HG02870 (cell line): Measurements from ENCODE around the gene EPM2AIP1.
"Not testable (repeated sequence)": the region's sequence is repeated elsewhere in the genome, so short reads cannot be mapped to it uniquely, and the experiment has no call there.

Source experiments
- ATAC-seq: cut with Tn5 transposase; IDR thresholded peaks from one replicate; pipeline ENCODE4 v1.9.1; 2021; ENCODE audit warnings: mild to moderate bottlenecking, moderate library complexity; ENCODE audit not compliant: unreplicated experiment

EPM2AIP1 gene

DNA sequence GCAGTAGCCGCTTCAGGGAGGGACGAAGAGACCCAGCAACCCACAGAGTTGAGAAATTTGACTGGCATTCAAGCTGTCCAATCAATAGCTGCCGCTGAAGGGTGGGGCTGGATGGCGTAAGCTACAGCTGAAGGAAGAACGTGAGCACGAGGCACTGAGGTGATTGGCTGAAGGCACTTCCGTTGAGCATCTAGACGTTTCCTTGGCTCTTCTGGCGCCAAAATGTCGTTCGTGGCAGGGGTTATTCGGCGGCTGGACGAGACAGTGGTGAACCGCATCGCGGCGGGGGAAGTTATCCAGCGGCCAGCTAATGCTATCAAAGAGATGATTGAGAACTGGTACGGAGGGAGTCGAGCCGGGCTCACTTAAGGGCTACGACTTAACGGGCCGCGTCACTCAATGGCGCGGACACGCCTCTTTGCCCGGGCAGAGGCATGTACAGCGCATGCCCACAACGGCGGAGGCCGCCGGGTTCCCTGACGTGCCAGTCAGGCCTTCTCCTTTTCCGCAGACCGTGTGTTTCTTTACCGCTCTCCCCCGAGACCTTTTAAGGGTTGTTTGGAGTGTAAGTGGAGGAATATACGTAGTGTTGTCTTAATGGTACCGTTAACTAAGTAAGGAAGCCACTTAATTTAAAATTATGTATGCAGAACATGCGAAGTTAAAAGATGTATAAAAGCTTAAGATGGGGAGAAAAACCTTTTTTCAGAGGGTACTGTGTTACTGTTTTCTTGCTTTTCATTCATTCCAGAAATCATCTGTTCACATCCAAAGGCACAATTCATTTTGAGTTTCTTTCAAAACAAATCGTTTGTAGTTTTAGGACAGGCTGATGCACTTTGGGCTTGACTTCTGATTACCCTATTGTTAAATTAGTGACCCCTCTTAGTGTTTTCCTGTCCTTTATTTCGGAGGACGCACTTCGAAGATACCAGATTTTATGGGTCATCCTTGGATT lies 674 bp upstream of the EPM2AIP1 start, which contains the start of gene MLH1:
Gene MLH1, plus strand, starts transcription at position 193 of the 958 bp plus-strand sequence. Its CDS starts 30 bp downstream, at position 223.
- peak; percentile 91 for ATAC-seq

DNA sequence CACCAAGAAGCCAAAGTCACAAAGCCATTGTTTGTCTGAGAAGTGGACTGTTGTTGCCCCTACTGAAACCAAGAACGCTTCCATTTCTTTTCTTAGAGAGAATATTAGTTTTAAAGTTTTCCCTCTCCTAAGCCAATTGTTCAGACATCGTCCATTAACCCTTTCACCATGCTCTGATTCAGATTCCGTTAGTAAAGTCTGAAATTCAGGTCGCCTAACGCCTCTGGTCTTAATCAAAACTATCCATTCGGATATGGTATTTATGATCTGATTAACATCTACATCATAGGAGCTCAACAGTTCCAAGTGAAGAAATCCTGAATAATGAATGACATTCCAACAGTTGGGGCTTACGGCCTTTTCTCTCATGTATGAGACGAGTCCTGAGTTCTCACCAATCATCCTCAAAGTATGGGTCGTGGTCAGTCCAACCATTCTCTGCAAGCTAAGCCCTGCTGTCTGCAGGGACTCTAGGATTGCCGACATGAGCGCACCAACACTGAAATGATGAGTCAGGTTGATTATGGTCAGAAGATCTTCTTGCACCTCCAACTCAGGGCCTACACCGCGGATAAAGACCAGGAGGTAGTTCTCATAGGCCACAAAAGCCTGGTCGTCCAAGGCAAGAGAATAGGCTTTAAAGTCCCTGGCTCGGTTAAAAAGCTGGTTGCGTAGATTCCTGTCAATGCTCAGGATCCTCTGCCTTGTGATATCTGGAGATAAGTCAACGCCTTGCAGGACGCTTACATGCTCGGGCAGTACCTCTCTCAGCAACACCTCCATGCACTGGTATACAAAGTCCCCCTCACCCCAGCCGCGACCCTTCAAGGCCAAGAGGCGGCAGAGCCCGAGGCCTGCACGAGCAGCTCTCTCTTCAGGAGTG lies 767 bp downstream of the EPM2AIP1 start:
- no peak for ATAC-seq

DNA sequence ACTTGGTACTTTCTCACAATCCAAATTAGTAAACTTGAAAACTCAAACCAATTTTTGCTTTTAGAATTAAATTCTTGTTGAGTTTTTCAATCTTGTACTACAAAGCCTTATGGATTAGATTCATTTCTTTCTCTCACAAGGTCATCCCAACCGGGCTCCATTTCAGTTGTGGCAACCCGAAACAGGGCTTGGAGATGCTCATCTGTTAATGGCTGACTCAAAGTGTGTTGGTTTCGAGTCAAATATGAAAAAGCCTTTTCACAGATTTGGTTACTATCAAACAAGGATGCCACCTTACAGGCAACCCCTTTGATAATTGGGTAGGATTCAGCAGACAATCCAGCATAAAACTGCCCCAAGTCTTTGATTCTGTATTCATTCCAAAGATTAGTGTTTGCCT lies 1.8 kb downstream of the EPM2AIP1 start:
- no peak for ATAC-seq

DNA sequence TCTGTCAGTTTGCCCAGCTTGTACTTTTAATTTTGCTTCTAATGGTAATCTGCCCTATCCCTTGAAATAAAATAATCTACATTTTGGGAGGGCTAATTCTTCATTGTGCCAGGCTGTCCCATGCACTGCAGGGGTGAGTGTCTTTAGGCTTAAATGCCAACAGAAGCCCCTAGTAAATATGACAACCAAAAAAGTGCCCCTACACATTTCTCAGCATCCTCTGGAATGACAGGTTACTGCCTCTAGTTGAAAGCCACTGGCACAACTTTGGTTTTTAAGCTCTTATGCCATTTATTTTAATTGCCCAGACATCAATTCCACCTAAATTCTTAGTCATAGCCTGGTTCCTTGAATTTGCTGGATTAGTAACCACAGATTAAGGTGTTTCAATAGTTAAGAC lies 3.4 kb downstream of the EPM2AIP1 start:
- no peak for ATAC-seq

DNA sequence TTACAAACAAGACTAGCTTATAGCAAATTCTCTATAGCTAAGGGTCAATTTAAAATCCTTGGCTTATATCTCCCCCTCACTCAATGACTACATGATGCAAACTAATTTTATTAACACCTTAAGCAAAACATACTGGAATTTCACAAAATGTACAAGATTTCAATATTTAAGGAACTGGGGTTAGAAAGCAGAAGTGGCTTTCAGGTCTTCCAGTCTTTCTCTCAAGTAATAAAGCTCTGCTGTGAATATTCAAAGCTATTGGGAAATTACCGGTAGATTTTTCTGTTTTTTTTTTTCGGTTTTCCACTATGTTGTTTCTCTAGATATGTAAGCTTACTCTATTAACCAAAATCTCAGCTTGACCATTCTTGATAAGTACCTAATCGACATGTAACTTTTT lies 3.9 kb downstream of the EPM2AIP1 start:
- ATAC-seq: no peak

DNA sequence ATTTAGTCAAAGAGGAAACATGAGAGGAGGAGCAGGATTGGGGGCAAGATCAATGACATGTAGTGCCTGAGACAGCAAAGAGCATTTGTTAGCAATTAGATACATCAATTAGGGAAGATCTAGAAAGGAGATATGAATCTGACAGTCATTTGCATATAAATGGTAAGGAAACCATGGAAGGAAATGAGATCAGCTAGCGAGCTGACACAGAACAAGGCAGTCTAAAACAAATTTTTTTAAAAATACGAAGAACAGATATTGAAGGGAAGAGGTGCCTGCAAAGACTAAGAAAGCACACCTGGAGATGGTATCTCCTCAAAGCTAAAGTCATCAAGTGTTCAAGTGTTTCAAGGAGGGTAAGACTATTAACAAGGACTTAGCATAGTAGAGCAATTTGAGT lies 4.6 kb downstream of the EPM2AIP1 start:
- no peak for ATAC-seq

DNA sequence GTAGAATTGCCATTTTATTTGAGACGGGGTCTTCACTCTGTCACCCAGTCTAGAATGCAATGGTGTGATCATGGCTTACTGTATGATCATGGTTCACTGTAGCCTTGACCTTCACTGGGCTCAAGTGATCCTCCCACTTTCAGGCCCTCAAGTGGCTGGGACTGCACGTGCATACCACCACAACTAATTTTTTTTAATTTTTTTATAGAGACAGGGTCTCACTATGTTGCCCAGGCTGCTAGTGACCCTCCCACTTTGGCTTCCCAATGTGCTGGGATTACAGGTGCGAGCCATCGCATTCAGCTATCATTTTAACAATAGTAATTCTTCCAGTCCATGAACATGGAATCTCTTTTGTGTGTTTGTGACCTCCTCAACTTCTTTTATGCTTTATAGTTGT lies 11.9 kb downstream of the EPM2AIP1 start:
- no peak for ATAC-seq

DNA sequence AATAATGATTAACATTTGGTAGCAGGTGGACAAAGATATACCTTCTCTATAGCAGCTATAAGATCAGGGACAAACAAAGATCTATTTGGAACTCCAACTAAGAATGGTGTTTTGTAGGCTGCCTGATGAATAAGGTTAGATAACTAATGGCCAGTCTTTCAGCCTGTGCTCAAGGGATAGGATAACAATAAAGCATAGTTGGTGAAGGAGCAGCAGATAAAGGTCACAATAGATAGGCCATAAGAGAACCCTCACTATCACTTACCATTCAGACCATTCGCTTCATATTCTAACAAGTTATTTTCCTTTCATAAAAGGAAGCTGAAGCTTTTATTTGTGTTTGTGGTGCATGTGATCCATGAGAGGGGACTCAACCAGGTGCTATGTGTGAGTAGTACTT lies 19.8 kb downstream of the EPM2AIP1 start:
- ATAC-seq: no peak

DNA sequence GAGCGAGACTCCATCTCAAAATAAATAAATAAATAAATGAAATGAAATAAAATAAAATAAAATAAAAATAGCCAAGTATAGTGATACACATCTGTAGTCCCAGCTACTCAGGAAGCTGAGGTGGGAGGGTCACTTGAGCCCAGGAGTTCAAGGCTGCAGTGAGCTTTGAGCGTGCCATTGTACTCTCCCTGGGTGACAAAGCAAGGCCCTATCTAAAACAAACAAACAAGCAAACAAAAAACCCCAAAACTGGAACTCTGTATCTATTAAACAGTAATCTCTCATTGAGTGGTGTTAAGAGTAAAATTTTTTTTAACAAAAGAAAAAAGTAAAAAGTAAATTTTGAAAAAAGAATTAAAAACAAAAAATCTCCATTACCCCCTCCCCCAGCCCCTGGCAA lies 20.8 kb downstream of the EPM2AIP1 start:
- no peak for ATAC-seq

DNA sequence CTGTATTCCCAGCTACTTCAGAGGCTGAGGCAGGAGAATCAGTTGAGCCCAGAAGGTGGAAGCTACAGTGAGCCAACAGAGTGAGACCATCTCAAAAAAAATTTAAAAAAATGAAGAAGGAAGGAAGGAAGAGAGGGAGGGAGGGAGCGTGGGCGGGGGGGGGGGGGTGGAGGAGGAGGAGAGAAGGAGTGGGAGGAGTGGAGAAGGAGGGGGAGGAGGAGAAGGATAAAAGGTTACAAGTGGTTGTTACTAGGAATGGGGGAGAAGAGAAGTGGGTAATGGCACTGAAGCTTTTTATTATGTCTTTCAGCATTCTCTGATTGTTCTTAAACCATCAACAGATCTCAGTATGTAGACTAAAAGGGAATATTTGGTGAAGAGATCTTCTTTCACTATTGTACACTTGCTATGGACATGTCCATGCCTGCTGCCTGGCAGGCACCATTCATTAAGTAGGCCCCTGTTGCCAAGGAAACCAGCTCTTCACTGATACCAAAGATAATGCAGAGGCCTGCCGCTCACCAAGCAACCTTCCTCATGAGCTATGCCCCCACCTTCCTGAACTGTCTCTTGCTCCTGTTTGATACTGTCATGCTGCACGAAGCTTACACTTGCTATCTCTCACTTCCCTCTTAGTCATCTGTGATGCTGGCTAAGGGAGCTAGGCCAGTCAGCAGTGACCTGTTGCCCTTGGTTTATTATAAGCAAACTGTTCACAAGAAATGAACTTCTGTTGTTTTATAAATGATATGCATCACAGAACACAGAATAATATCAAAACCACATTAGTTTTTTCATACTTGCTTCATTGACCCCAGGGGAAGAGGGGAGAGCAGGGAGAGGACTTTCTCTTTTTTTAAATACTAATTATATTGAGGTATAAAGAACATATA lies 23.1 kb downstream of the EPM2AIP1 start:
- ATAC-seq: peak; percentile 99

DNA sequence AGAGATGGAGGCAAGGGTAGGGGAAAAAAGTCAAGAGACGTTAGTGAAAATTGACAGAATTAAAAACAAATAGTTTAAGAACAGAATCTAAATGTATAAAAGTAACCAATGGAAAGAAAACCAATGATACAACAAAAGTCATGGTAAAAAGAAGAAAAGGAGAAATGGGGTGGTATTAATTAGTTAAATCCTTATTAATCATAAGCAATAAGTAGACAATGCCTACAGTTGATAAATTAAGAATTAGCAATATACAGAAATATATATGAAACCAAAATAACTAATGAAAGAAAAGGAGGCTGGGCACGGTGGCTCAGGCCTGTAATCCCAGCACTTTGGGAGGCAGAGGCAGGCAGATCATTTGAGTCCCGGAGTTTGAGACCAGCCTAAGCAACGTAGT lies 23.8 kb downstream of the EPM2AIP1 start:
- no peak for ATAC-seq

DNA sequence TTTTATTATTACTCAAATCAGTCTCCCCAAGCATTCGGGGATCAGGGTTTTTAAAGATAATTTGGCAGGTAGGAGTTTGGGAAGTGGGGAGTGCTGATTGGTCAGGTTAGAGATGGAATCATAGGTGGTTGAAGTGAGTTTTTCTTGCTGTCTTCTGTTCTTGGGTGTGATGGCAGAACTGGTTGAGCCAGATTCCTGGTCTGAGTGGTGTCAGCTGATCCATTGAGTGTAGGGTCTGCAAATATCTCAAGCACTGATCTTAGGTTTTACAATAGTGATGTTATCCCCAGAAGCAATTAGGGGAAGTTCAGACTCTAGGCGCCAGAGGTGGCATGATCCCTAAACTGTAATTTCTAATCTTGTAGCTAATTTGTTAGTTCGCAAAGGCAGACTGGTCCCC lies 27.5 kb downstream of the EPM2AIP1 start:
- ATAC-seq: no peak

DNA sequence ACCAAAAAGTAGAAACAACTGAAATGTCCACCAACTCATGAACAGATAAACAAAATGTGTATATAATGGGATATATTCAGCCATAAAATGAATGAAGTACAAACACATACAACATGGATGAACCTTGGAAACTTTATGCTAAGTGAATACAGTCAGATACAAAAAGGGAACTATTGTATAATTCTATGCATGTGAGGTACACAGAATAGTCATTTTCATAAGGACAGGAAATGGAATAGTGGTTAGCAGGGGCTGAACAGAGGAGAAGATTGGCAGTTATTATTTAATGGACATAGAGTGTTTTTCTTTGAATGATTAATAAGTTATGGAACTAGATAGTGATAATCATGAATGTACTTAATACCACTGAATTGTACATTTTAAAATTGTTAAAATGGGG lies 28.1 kb downstream of the EPM2AIP1 start:
- ATAC-seq: peak; percentile 58

DNA sequence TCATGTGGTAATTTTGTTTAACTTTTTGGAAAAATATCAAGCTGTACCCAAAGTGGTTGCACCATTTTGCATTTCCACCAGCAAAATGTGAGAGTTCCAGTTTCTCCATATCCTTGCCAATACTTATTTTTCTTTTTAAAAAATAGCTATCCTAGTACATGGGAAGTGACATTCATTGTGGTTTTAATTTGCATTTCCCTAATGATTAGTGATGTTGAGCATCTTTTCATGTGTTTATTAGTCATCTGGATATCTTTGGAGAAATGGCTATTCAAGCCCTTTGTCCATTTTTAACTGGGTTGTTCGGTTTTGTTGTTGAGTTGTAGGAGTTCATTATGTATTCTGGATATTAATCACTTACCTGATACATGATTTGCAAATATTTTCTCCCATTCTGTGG lies 28.6 kb downstream of the EPM2AIP1 start:
- ATAC-seq: no peak

DNA sequence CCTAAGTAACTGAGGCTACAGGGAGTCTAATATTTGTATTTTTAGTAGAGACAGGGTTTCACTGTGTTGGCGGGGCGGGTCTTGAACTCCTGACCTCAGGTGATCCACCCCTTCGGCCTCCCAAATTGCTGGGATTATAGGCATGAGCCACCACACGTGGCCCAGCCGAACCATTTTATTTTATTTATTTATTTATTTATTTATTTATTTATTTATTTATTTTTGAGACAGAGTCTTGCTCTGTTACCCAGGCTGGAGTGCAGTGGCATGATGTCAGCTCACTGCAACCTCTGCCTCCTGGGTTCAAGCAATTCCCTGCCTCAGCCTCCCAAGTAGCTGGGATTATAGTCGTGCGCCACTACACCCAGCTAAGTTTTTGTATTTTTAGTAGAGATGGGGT lies 29.9 kb downstream of the EPM2AIP1 start:
- ATAC-seq: not testable (repeated sequence)

DNA sequence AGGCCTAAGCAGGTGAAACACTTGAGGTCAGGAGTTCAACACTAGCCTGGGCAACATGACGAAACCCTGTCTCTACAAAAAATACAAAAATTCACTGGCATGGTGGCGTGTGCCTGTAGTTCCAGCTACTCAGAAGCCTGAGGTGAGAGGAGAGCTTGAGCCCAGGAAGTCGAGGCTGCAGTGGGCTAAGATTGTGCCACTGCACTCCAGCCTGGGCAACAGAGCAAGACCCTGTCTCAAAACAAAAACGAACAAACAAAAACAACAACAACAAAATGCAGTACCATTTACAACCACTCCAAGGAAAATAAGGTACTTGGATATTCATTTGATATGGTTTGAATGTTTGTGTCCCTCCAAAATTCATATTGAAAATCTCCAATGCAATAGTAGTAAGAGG lies 32.4 kb downstream of the EPM2AIP1 start:
- no peak for ATAC-seq

DNA sequence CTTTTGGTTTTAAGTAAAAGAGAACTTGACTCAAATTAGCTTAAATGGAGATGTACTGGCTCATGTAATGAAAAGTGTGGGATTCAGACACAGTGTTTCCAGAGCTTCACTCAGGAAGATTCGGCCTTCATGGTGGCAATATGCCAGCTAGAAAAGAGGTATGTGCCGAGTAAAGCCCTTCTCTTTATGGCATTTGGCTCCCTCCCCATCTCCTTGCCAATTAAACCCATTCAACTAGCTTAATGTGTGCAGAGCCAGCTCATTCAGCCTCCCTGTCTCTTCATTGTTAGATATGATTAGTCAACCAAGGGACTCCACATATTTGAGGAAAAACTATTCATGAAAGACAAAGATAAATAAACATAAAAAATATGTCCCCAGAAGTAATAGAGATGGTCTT lies 33.1 kb downstream of the EPM2AIP1 start:
- no peak for ATAC-seq

DNA sequence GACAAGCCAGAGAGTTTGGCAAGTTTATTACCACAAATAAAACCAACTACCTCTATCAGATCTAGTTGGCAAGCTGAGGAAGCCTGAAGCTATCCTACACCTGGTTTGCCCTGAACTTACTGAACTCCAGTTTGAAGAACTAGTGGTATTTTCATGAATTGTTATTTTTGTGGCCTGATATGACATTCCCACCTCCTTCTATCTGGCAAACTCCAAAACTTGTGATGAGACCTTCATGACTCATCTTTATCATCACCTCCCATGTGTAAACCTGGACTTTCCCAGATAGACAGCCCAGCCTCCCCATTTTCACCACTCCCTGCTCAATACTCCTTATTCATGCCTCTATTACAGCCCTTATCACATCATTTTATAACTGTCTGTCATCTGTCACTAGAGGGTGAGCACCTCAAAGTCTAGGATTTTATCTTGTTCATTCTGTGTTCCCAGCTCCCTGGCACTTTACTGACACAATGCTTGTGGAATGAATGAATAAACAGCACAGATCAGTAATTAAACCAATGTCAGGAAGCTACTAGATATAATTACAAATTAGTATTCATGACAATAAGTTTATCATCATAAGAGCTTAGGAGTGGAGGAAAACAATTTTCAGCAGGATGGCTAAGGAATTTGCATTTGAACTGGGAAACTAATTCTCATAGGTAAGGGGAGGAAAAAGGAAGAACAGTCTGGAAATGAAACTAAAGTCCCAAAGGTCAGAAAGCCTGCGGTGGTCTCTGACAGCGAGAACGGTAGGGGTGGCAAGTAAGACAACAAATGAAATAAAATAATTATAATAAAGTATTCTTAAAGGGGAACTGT lies 34.9 kb downstream of the EPM2AIP1 start:
- no peak for ATAC-seq

DNA sequence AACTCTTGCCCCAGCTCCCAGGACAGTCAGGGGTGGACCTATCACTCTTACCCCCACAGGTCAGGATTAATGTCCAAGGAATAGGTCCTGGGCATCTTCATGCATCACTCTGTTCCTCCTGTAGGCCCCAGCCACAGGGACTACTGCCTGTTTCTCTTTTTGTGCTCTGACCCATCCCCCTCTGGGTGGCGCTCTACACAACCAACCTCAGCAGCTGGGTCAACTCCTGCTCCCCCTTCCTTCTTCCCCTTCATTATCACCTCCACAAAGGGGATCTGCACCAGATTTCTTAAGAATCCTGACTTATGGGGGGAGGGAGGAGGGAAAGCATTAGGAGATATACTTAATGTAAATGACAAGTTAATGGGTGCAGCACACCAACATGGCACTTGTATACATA lies 35.9 kb downstream of the EPM2AIP1 start:
- no peak for ATAC-seq

DNA sequence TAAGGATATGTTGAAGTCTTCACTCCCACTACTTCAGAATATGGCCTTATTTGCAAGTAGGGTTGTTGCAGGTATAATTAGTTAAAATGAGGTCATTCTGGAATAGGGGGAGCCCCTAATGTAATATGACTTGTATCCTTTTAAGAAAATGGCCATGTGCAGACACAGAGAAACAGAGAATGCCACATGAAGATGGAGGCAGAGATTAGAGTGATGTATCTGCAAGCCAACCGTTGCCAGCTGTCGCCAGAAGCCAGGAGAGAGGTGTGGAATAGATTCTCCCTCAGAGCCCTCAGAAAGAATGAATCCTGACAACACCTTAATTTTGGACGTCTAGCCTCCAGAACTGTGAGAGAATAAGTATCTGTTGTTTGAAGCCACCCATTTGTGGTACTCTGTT lies 36.8 kb downstream of the EPM2AIP1 start:
- no peak for ATAC-seq
